OCI-LY3 (cell line): ENCODE measurements around the gene DNAJB13.

Experiments used
- CTCF ChIP-seq: fragments of 200-600, 300-600 bp; sonication (generic); IDR thresholded peaks from 2 replicates; pipeline ENCODE4 v1.5.1; 2014; ENCODE audit warnings: antibody characterized with exemption, low read length, low read depth
- EZH2phosphoT487 ChIP-seq: fragments of 200-600 bp; shearing (Covaris generic); IDR thresholded peaks from 2 replicates; pipeline ENCODE4 v1.6.1; 2018; ENCODE audit warnings: antibody characterized with exemption, mixed run types, low read depth

GRCh38 chr11:73999581-74000306, 48.9 kb downstream of the DNAJB13 start:
- TF ChIP-seq CTCF = no peak
- no peak for TF ChIP-seq EZH2phosphoT487
